ENCODE results near the gene MYH9.

Gene MYH9

DNA sequence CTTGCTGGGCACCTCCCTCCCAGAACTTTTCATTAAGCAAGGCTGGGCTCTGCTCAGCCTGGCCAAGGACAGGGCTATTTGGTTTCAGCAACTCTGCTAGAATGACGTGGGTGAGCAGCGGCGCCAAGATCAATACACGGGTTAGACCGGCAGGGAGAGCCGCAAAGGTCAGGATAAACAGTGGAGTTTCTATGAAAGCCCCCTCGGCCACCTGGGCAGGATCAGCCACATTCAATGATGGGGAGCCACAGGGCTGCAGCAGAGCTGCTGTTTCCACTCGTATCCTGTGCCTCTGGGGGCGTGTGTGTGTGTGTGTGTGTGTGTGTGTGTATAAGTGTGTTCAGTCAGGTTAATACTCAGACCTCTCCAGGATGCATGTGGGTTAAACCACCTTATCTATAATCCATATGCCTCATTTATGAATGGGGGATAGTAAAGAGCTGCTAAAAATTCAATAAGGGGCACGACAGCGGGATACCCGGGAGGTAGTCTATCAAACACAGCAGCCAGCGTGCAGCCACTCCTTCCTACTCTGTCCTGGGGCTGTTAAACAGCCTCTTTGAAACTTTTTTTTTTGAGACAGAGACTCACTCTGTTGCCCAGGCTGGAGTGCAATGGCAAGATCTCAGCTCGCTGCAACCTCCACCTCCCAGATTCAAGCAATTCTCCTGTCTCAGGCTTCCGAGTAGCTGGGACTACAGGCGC is 34.8 kb downstream of the MYH9 start:
- TF ChIP-seq, protein P1, sequence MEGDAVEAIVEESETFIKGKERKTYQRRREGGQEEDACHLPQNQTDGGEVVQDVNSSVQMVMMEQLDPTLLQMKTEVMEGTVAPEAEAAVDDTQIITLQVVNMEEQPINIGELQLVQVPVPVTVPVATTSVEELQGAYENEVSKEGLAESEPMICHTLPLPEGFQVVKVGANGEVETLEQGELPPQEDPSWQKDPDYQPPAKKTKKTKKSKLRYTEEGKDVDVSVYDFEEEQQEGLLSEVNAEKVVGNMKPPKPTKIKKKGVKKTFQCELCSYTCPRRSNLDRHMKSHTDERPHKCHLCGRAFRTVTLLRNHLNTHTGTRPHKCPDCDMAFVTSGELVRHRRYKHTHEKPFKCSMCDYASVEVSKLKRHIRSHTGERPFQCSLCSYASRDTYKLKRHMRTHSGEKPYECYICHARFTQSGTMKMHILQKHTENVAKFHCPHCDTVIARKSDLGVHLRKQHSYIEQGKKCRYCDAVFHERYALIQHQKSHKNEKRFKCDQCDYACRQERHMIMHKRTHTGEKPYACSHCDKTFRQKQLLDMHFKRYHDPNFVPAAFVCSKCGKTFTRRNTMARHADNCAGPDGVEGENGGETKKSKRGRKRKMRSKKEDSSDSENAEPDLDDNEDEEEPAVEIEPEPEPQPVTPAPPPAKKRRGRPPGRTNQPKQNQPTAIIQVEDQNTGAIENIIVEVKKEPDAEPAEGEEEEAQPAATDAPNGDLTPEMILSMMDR (IDR thresholded peaks at IDR 0.05; ENCODE audit: extremely low read depth, missing control alignments) = no peak
- no peak for DNase-seq (ENCODE audit: low spot score)

DNA sequence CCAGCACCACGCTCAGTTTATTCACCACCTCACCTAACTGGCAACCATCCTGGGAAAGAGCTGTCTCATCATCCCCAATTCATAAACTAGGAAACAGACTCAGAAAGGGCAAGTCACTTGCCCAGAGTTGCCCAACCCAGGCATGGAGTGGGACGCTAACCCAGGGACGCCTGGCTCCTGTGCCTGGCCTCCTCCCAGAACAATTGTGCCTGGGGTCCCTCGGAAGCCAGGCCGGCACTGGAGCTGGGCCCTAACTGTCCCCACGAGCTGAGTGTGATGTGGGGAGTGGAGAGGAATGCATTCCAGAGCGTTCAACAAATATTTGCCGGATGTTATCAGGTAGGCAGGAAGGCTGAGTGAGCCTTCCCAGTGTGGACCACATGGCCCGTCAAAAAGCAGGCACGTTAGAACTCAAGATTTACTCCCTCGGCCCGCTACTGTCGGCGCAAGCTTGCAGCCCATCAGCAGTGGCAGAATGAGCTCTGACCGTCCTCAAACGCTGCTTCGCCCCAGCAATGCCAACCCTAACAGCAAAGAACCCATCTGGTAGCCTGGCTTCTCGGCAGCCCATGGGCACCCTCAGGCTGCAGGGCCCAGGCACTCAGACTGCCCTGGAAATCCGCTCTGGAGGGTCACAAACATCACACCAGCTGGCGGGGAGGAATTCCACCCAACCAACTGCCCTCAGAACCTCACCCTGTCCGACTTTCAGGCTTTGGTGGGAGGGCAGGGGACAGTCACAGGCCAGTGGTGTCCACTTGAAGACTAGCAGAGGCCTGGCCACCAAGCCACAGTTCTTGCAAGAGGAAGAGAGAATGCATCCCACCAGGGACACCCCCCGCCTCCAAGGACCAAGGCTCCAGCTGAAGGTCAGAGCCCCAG is 35.6 kb downstream of the MYH9 start:
- TF ChIP-seq, protein P1 (IDR thresholded peaks at IDR 0.05; ENCODE audit: extremely low read depth, missing control alignments) = no peak
- DNase-seq (ENCODE audit: low spot score) = no peak

DNA sequence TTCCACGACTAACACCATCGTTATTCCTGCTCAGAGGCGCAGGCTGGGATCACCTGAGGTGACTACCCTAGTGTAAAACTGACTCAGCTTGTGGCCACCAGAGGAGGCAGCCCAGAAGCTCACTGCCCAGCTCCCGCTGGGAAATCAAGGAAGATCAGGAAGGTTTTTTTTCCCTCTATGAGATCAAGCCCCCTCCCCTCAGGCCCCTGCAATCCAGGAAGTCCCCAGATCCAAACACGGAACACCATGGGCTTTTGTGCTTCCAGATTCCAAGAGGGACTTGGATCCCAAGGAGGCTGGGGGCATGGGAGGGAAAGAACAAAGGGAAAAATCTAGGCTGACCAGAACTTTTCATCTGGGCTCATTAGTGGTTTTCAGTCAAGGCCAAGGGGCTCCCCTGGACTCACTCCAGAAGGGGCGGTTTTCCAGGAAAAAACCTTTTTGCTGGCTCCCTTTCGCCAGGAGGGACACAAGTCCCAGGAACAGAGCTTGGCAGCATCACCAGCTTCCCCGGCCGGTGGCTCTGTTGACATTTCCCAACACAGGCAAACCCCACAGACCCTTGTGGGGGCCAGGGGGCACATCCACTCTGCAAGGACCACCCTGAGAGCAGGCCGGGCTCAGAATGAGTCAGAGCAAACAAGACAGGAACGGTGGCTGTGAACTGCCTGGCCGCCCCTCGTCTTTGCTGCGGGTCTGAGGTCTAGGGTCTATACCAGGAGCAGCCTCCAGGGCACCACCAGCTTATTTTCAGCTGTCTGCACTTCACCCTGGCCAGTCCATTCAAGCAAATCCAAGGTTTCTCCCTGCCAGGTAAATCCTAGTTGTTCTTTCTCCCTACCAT is 36.8 kb downstream of the MYH9 start:
- no peak for DNase-seq (ENCODE audit: low spot score)
- TF ChIP-seq, protein P1 (IDR thresholded peaks at IDR 0.05; ENCODE audit: extremely low read depth, missing control alignments) = no peak

DNA sequence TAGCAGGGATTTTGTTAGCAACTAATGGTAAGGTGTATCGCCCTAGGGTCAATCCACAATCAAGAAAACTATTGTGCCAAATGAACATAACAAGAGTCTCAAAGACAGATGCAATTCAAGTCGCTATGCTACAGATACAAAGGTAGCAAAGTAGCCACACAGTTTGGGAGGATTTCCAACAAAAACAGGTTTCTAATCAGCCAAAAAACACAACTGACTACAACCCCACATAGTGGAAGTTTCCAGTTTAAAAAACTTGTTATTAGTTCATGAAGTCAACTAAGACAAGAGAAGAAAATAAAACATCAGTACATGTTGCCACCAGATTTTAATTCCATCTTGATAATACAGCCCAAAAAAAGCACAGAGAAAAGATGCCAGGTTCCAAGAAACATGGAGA is 38.0 kb downstream of the MYH9 start:
- TF ChIP-seq, protein P1 (IDR thresholded peaks at IDR 0.05; ENCODE audit: extremely low read depth, missing control alignments) = no peak
- DNase-seq (ENCODE audit: low spot score) = no peak

DNA sequence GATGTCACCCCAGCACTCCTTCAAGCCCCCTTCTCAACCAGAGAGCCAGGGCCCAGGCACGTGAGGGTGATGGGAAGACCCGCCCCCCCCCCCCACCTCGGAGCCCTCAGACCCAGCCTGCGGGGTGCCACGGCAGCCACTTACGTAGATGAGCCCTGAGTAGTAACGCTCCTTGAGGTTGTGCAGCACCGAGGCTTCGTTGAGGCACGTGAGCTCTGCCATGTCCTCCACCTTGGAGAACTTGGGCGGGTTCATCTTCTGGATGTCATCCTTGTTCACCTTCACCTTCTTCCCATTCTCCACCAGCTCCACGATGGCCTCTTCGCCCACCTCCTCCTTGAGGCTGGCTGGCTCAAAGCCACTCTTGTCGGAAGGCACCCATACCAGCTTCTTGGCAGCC is 39.0 kb downstream of the MYH9 start:
- no peak for DNase-seq (ENCODE audit: low spot score)
- TF ChIP-seq, protein P1 (IDR thresholded peaks at IDR 0.05; ENCODE audit: extremely low read depth, missing control alignments) = no peak

DNA sequence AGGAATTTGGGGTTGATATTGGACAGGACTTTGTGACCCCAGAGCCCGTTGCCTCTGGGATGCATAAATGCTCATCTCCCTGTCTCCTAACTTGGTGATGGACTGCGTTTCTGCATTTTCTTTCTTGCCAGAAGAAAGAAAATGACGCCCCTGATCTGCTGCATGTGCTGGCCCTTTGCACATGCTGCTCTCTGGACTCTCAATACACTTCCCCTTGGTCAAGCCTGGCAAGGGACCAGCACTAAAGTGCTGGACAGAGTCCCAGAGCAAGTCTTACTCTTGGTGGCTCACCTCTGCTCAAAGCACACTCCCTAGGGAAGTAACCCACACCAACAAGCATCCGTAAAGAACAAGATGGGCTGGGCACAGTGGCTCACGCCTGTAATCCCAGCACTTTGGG is 40.7 kb downstream of the MYH9 start:
- no peak for DNase-seq (ENCODE audit: low spot score)
- TF ChIP-seq, protein P1 (IDR thresholded peaks at IDR 0.05; ENCODE audit: extremely low read depth, missing control alignments) = no peak

All from GM20000 (cell line).